ENCODE measurements around the gene IFT20.

DNA sequence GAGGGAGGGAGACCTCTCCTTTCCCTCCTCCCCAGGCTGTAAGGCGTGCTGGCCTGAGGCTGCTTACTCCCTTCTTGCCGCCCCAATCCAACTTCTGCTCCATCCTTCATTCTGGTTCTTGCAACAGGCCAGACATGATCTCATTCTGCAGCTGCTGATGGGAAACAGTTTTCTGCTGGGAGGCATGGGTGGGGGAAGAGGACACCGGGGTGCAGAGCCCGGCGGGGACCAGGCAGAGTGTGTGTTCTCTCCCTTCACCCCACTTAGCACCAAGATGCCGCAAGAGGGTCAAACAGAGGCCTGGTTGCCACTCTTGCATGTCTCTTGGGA, 37.6 kb upstream of the IFT20 start:
- TF ChIP-seq POLR2A (IDR thresholded peaks at IDR 0.05) = no peak
- TF ChIP-seq, protein P1, sequence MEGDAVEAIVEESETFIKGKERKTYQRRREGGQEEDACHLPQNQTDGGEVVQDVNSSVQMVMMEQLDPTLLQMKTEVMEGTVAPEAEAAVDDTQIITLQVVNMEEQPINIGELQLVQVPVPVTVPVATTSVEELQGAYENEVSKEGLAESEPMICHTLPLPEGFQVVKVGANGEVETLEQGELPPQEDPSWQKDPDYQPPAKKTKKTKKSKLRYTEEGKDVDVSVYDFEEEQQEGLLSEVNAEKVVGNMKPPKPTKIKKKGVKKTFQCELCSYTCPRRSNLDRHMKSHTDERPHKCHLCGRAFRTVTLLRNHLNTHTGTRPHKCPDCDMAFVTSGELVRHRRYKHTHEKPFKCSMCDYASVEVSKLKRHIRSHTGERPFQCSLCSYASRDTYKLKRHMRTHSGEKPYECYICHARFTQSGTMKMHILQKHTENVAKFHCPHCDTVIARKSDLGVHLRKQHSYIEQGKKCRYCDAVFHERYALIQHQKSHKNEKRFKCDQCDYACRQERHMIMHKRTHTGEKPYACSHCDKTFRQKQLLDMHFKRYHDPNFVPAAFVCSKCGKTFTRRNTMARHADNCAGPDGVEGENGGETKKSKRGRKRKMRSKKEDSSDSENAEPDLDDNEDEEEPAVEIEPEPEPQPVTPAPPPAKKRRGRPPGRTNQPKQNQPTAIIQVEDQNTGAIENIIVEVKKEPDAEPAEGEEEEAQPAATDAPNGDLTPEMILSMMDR (IDR thresholded peaks at IDR 0.05) = no peak
